A549 treated with DMSO at 1 μM for 4 hours (cell line): ENCODE measurements around the gene CLDN14. TPM values are rescaled to one million over a fixed set of nuclear protein-coding genes. Genes with fewer than 3 reads are reported as not detected.

Source experiments
- total RNA-seq: library from RNA; stranded (reverse); fragments of 200-300 nt; extraction: Qiagen RNA extraction; gene quantifications from 5 replicates; pipeline ENCODE4 v1.2.3, GENCODE V29; 2022; ENCODE audit warnings: low read depth

CLDN14 gene
- 0.10 to 0.46 TPM (median 0.27 TPM) in 5 replicates for total RNA-seq

DNA sequence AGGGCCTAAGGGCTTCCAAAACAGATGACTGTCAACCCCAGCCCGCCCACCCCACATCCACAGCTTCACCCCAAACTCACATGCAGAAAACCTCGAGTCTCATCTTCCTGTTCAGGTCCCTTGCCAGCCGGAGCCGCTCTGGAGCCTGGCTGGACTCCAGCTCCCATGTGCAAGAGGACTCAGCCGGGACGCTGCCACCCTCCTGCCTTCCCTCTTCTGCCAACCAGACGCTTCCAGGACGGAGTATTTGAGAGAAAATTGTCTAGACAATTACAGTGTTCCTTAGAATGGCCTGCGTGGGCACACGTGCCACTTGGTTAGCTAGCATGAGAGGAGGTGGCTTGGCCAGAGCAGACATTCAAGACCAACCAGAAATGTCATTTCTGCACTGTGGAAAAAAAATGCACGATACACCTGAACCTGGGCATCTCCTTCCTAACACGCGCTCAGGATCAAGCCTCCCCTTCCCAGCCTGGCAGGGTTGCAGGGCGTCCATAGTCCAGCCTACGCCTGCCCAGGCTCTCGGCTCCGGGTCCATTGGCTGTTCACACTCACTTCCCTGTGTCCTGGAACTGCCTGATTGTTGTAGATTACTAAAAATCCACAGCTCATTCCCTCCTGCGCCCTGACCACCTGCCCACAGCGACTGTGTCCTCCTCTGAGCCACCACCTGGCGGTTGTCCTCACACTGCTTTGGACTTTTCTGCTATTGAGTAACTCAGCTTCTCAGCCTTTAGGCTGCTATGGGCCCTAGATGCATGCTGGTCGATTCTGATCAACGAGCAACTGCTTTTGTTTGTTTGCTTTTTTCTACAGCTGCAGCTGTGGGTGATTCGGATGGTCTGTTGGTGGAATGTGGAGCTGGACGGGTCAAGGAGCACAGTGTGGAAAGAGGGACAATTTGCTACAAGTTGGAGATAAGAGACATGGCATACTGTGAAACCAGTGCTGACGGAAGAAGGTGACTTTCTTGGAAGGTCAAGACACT lies at the start of gene CLDN14:
CLDN14 (minus strand) TSS at position 708 of the 988 bp plus-strand sequence. CDS start 18,427 bp downstream, outside the sequence.

Other genes with a start within 250 kb of the CLDN14 start
- gene MORC3, start 159.9 kb downstream of the CLDN14 start, total RNA-seq: 6.8 to 9.6 TPM (median 8.5 TPM) in 5 replicates
- 11.9 to 14.2 TPM (median 13.3 TPM) in 5 replicates for gene CHAF1B, start 94.7 kb downstream of the CLDN14 start, total RNA-seq
- gene SIM2, start 219.0 kb upstream of the CLDN14 start, total RNA-seq: 12.0 to 14.4 TPM (median 14.2 TPM) in 5 replicates